ENCODE data around the gene HAPLN1.
A peak's percentile ranks its signal among the peaks of the same experiment; 100 is the strongest.

HAPLN1 gene

GRCh38 chr5:83641946-83642345 is 78.7 kb downstream of the HAPLN1 start:
- no peak for DNase-seq (ENCODE audit: low read depth)

GRCh38 chr5:83639911-83640310 is 80.7 kb downstream of the HAPLN1 start:
- no peak for DNase-seq (ENCODE audit: low read depth)

GRCh38 chr5:83636156-83636555 is 84.5 kb downstream of the HAPLN1 start:
- peak; percentile 10 for DNase-seq (ENCODE audit: low read depth)

GRCh38 chr5:83633285-83633684 is 87.4 kb downstream of the HAPLN1 start:
- DNase-seq (ENCODE audit: low read depth) = no peak

- DNase-seq (ENCODE audit: low read depth) = peak; percentile 92
Measured at GRCh38 chr5:83632874-83633273, 87.8 kb downstream of the HAPLN1 start.

- DNase-seq (ENCODE audit: low read depth) = peak; percentile 7
Measured at GRCh38 chr5:83628360-83628759, 92.3 kb downstream of the HAPLN1 start.

- DNase-seq (ENCODE audit: low read depth) = no peak
Measured at GRCh38 chr5:83614841-83615240, 105.8 kb downstream of the HAPLN1 start.

GRCh38 chr5:83608122-83608521 is 112.5 kb downstream of the HAPLN1 start:
- DNase-seq (ENCODE audit: low read depth) = peak; percentile 35

GRCh38 chr5:83595217-83595616 is 125.4 kb downstream of the HAPLN1 start:
- DNase-seq (ENCODE audit: low read depth) = peak; percentile 1

GRCh38 chr5:83590966-83591365 is 129.7 kb downstream of the HAPLN1 start:
- DNase-seq (ENCODE audit: low read depth) = no peak

- no peak for DNase-seq (ENCODE audit: low read depth)
Measured at GRCh38 chr5:83589786-83590185, 130.9 kb downstream of the HAPLN1 start.
